Omental fat pad (tissue), 4 donors: ENCODE results near the gene FIP1L1. TPM values are rescaled to one million over a fixed set of nuclear protein-coding genes. Genes with fewer than 3 reads are reported as not detected.
"Not testable (repeated sequence)": the region's sequence is repeated elsewhere in the genome, so short reads cannot be mapped to it uniquely, and the experiment has no call there.

Experiments used
- ATAC-seq: fragments of 150-250 bp; one replicate; pipeline ENCODE4 v1.9.1; 2016; ENCODE audit warnings: mild to moderate bottlenecking, moderate library complexity; ENCODE audit not compliant: low FRiP score
- DNase-seq: peaks from one replicate; pipeline ENCODE4 v3.0.0-alpha.2; 2019; ENCODE audit warnings: low spot score
- total RNA-seq, 4 donors: library from RNA; depleted of rRNA; stranded (reverse); fragments of >200 nt; gene quantifications; one replicate each; pipeline ENCODE4 v1.1.0, GENCODE V29; 2016
- TF ChIP-seq, protein P1 (sequence below), 3 donors: fragments of 450-650 bp; IDR thresholded peaks; one replicate each; pipeline ENCODE4 v1.5.1; 2016 to 2017; ENCODE audit warnings: antibody characterized with exemption in 3 of 3, mild to moderate bottlenecking in 3 of 3, moderate library complexity in 2 of 3

Gene FIP1L1
- total RNA-seq, 4 donors from 2014 or later = 31.6 to 51.4 (median 38.7) TPM

DNA sequence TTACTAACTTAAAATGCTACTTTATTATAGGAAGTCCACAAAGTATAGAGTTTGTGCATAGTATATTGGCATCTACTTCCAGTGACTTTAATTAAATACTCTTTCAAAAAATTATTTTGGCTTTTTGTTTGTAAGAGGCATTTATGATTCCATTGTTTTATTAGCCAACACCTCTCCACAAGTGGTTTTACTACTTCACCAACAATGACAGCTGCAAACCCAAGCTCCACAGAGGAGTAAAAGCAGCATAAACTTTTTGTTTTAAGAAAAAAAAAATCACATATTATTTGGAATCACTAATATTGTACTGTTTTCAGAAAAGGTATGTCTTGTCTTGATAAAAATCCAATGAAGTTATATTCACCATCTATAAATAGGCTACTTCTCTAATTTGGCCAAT, 88.5 kb downstream of the FIP1L1 start:
- TF ChIP-seq, protein P1, sequence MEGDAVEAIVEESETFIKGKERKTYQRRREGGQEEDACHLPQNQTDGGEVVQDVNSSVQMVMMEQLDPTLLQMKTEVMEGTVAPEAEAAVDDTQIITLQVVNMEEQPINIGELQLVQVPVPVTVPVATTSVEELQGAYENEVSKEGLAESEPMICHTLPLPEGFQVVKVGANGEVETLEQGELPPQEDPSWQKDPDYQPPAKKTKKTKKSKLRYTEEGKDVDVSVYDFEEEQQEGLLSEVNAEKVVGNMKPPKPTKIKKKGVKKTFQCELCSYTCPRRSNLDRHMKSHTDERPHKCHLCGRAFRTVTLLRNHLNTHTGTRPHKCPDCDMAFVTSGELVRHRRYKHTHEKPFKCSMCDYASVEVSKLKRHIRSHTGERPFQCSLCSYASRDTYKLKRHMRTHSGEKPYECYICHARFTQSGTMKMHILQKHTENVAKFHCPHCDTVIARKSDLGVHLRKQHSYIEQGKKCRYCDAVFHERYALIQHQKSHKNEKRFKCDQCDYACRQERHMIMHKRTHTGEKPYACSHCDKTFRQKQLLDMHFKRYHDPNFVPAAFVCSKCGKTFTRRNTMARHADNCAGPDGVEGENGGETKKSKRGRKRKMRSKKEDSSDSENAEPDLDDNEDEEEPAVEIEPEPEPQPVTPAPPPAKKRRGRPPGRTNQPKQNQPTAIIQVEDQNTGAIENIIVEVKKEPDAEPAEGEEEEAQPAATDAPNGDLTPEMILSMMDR (IDR thresholded peaks at IDR 0.05) = no peak
- ATAC-seq = no peak
- DNase-seq = no peak

DNA sequence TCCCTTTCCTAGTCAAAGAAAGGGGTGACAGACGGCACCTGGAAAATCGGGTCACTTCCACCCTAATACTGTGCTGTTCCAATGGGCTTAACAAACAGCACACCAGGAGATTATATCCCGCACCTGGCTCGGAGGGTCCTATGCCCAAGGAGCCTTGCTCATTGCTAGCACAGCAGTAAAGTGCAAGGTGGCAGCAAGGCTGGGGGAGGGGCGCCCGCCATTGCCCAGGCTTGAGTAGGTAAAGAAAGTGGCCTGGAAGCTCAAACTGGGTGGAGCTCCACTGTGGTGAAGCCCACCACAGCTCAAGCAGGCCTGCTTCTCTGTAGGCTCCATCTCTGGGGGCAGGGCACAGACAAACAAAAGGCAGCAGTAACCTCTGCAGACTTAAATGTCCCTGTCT, 89.1 kb downstream of the FIP1L1 start:
- ATAC-seq, DNase-seq: not testable (repeated sequence)

DNA sequence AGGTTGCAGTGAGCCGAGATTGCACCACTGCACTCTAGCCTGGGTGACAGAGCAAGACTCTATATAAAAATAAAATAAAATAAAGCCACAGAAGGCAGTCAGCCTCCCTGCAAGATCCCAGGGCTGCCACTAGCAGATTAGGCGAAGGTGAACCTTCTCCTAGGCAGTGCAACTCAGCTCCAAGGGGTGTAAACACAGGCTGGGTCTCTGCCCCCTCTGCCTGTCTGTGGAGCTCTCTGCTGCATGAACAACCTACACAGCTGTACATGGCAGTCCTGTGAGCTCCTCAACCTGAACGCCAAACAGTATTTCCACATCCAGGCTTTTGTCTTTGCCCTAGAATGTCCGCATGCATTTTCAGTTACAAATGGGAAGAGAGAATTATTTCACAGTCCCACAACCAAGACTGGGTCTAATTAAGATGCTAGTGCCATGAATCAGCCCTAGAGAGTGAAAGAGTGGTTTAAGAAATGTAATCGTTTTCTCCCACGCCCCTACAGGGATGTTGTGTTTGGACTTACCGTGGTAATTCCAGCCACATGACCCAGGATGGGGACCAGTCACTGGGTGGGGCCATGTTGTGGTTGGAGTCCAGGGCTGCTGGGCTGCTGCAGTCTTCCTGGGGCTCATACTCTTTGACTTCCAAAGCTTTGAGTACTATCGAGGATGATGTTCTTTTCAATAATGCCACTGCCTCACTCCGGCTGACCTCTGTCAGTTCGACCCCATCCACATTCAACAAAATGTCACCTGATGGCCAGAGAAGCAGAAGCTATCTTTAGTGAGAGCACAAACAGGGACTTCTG, 99.0 kb downstream of the FIP1L1 start:
- DNase-seq (no peak), ATAC-seq (peak; percentile 34)
- TF ChIP-seq, protein P1 (IDR thresholded peaks at IDR 0.05) = no peak

DNA sequence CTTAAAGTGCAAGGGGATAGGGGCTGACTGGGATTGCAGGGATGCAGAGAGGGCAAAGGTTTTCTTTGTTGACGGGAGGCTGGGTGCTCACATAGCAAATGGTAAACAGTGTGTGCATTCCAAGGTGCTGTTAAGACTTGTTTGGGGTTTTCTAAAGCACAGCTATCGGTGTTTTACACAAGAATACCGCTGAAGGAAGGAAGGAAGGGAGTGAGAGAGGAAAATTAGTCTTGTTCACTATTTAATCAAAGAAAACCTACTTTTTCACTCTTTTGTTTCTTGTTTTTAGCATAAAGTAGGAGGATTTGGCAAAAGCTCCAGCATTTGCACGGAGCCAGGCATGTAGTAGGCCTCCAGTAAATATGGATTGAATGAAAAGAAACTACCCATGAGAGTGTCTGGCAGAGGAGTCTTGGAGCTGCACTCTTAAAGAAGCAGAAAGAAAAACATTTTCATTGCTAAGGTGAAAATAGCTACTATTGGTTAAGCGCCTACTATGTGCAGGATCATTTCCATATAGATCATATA, 99.7 kb downstream of the FIP1L1 start:
- DNase-seq (no peak), ATAC-seq (no peak)
- TF ChIP-seq, protein P1 (IDR thresholded peaks at IDR 0.05) = no peak

DNA sequence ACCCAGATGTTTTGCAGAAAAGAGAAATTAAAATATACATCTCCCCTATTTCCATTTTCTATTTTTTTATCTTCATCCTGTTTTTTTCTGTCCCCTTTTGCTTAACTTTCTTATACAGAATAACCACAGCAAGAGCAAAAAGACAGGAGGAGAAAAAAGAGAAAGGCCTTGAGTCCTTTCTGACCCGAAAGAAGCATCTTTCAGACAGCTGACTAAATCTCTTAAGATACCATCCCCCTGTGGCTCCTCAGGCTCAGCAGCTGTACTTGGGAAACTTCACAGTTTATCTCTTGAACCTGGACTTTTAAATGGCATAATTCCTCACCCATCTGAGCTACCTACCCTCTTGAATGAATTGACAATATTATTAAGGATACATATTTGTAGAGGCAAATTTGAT, 100.2 kb downstream of the FIP1L1 start:
- ATAC-seq (no peak), DNase-seq (no peak)
- TF ChIP-seq, protein P1 (IDR thresholded peaks at IDR 0.05) = no peak

DNA sequence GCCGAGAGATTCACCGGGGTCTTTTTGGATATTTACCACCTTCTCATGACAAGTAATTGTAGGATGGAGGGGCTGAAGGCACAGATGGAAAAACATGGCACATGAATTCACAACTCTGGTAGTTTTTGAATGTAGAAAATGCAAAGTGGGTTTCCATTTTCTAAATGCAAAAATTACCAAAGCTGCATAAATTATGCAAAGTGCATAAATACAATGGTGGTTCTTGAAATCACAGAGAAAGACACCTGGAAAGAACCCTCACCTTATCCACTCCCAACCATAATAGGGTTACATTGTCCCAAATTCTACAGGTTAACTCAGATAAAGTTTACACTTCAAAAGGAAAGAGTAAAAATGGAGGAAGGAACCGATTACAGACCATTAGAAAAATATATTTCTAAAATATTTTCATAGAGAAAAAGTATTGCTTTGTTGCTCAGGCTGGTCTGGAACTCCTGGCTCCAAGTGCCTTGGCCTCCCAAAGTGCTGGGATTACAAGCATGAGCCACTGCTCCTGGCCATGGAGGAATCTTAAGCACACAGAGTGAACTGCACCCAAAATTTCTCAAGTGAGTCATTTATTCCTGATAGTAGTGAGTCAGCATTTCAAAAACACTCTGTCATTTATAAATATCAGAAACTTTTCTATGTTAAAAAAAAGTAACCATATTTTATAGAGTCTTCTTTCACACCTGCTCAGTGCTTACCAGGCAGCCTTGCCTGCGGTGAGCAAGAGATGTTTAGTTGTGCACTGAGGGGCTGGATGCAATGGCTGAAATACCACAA, 101.4 kb downstream of the FIP1L1 start:
- peak; percentile 68 for ATAC-seq
- TF ChIP-seq, protein P1 (IDR thresholded peaks at IDR 0.05) = no peak
- no peak for DNase-seq

DNA sequence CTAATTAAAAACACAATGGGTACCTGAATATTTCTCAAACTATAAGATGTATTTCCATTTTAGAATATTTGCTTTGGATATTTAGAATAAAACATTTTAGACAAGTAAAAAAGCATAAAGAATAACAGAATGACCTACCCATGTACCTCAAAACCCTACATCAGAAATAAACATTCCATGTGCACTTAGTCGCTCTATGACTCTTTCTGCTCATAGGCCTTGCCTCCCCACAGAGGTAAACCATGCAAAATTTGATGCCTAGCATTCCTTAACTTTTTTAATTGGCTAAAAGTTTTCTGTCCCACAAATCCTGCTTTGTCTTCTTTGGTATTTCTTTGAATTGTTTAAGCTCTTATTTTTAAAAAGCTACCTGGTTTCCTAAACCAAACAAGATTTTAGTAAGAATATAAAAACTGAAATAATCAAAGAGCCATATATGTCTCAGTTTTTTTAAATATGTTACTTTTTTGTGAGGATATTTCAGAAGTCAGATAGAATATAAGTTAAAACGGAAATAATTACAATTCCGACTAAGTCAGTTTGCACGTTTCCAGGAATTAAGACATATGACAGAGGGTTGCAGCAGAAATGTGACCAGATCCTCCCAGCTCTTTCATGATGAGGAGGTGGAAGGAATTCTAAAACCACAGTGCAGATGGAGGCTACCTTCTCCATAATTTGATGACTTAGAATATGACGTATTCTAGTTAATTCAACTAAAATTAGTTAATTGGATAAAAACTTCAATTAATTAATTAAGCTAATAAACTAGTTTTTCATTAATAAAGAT, 102.5 kb downstream of the FIP1L1 start:
- TF ChIP-seq, protein P1 (IDR thresholded peaks at IDR 0.05) = no peak
- DNase-seq (no peak), ATAC-seq (no peak)
